HepG2 (cell line): Measurements from ENCODE around the gene SMARCA4. TPM values are rescaled to one million over a fixed set of nuclear protein-coding genes. Genes with fewer than 3 reads are reported as not detected.

ENCODE experiments used
- ATAC-seq: fragments of 200-7000 bp; cut with Tn5 transposase; 3 replicates; pipeline ENCODE4 v1.9.1; 2020; ENCODE audit warnings: mild to moderate bottlenecking, moderate library complexity
- BruUV-seq: library from RNA; stranded (reverse); fragments of 400-500 nt; replicated peaks from 2 replicates; lab custom pipeline; 2021; lab: Mats Ljungman, UMichigan
- CTCF ChIA-PET: fragments of 300-600 bp; formaldehyde crosslinking; extraction: SDS; loops from one replicate; lab custom pipeline; 2021; ENCODE audit warnings: low total read pairs, inconsistent platforms, low intra/inter-chr PET ratio; lab: Yijun Ruan, JAX
- POLR2A ChIA-PET: fragments of 350-600 bp; sonication (Branson Sonifier 250); formaldehyde crosslinking; loops from one replicate; lab custom pipeline; 2020; ENCODE audit warnings: antibody characterized with exemption, inconsistent platforms; lab: Yijun Ruan, JAX
- DNase-seq: peaks from one replicate; pipeline ENCODE4 v3.0.0-alpha.2; 2015; ENCODE audit warnings: low spot score
- FAIRE-seq: peaks from 3 replicates; lab custom pipeline; 2011; peaks lifted over from hg19 to GRCh38; lab: Jason Lieb, UNC
- H2AFZ ChIP-seq: one replicate; pipeline ENCODE4 v1.6.1; 2011; ENCODE audit warnings: low read length, inconsistent platforms
- H3K27ac ChIP-seq: fragments of 300-600 bp; 3 replicates; pipeline ENCODE4 v1.8.0; 2011; ENCODE audit warnings: mixed run types, mild to moderate bottlenecking, mixed read lengths, low read length, inconsistent platforms; ENCODE audit not compliant: insufficient read depth; ENCODE audit errors: extremely low read length
- H3K27me3 ChIP-seq, 2 experiments: fragments of 200-600 bp in 1 of 2; 2 replicates in 1 of 2; 3 replicates in 1 of 2; pipeline versions ENCODE4 v1.6.0 to v1.8.0; 2011; ENCODE audit warnings: low read length in 2 of 2, mild to moderate bottlenecking in 2 of 2, moderate library complexity in 2 of 2, inconsistent platforms in 1 of 2; ENCODE audit not compliant: insufficient read depth in 2 of 2, control insufficient read depth in 1 of 2
- H3K36me3 ChIP-seq, 2 experiments: fragments of 200-600 bp in 1 of 2; replicated peaks in 1 of 2; 2 replicates in 1 of 2; 3 replicates in 1 of 2; pipeline versions ENCODE4 v1.5.1 to v1.8.0; 2011; ENCODE audit warnings: low read length in 2 of 2, inconsistent platforms in 1 of 2; ENCODE audit not compliant: insufficient read depth in 2 of 2, control insufficient read depth in 1 of 2
- H3K4me1 ChIP-seq: 2 replicates; pipeline ENCODE4 v1.5.1; 2012; ENCODE audit warnings: low read length, inconsistent platforms; ENCODE audit not compliant: insufficient read depth
- H3K4me2 ChIP-seq: 2 replicates; pipeline ENCODE4 v1.6.0; 2011; ENCODE audit warnings: low read depth, low read length, inconsistent platforms
- H3K4me3 ChIP-seq, 3 experiments: fragments of 200-600 bp in 1 of 3; sonication (generic), shearing (Covaris generic) in 1 of 3; replicated peaks in 1 of 3; 2 replicates each; pipeline ENCODE4 v1.5.1; 2011 to 2016; ENCODE audit warnings: low read length in 3 of 3, inconsistent platforms in 2 of 3, low read depth in 2 of 3, mild to moderate bottlenecking in 2 of 3, control low read depth in 1 of 3, mixed read lengths in 1 of 3; ENCODE audit not compliant: insufficient read depth in 1 of 3
- H3K79me2 ChIP-seq: one replicate; pipeline ENCODE4 v1.6.1; 2011; ENCODE audit warnings: low read length, inconsistent platforms; ENCODE audit not compliant: insufficient read depth
- H3K9ac ChIP-seq: 2 replicates; pipeline ENCODE4 v1.6.0; 2011; ENCODE audit warnings: mild to moderate bottlenecking, low read depth, low read length, inconsistent platforms; ENCODE audit not compliant: insufficient read depth
- H3K9me3 ChIP-seq: 2 replicates; pipeline ENCODE4 v1.5.1; 2012; ENCODE audit warnings: mild to moderate bottlenecking, low read length
- H4K20me1 ChIP-seq: 2 replicates; pipeline ENCODE4 v1.6.0; 2011; ENCODE audit warnings: inconsistent platforms, mild to moderate bottlenecking, low read length, moderate library complexity; ENCODE audit not compliant: insufficient read depth
- BCL6 ChIP-seq: IDR thresholded peaks from 2 replicates; pipeline ENCODE4 v1.6.1; 2016; ENCODE audit warnings: missing genetic modification reagents, missing compliant biosample characterization
- CREB3 ChIP-seq: sonication (generic); formaldehyde crosslinking; IDR thresholded peaks from 2 replicates; pipeline ENCODE4 v1.5.0; 2020; ENCODE audit warnings: missing genetic modification reagents
- RBM22 ChIP-seq: fragments of 200-400 bp; formaldehyde crosslinking; optimal IDR thresholded peaks from 2 replicates; pipeline ENCODE3; 2017; ENCODE audit warnings: mild to moderate bottlenecking, low read length, moderate library complexity
- RELA ChIP-seq: sonication (generic); formaldehyde crosslinking; IDR thresholded peaks from 2 replicates; pipeline ENCODE4 v1.4.0; 2020; ENCODE audit warnings: missing genetic modification reagents
- ZNF784 ChIP-seq: sonication (generic); formaldehyde crosslinking; IDR thresholded peaks from 2 replicates; pipeline ENCODE4 v1.5.1; 2020; ENCODE audit warnings: missing genetic modification reagents, mild to moderate bottlenecking, borderline replicate concordance
- ZNF841 ChIP-seq: sonication (generic); formaldehyde crosslinking; IDR thresholded peaks from 2 replicates; pipeline ENCODE4 v1.8.1; 2023; ENCODE audit warnings: missing genetic modification reagents, borderline replicate concordance
- WGBS: methylation state at CpG from one replicate; pipeline ENCODE4 v1.1.6; 2017; ENCODE audit warnings: low lambda C conversion rate; 5-methylcytosine and 5-hydroxymethylcytosine counted together
- in situ Hi-C: cut with HindIII; loops from 2 replicates; pipeline ENCODE4 v1.10.0; 2017; ENCODE audit warnings: low pct_unique_long_range_greater_than_20kb; ENCODE audit not compliant: extremely low pct_ligation_motif_present
- intact Hi-C: fragments of 100-400 bp; cut with micrococcal nuclease; formaldehyde crosslinking; loops from one replicate; pipeline ENCODE4 v1.10.0; 2022; ENCODE audit not compliant: unreplicated experiment
- polyA plus RNA-seq, 8 experiments: library from polyadenylated mRNA; depleted of rRNA in 3 of 8; stranded (reverse) in 7 of 8; unstranded in 1 of 8; fragments of >200 nt; fragmentation: Illumina TruSeq in 4 of 8; extraction: Trizol in 4 of 8; gene quantifications; 2 replicates each; pipeline versions ENCODE4 v1.2.1 to v1.2.3, GENCODE V29; 2011 to 2016; ENCODE audit warnings: low read depth in 4 of 8, missing spikeins in 1 of 8, mixed read lengths in 1 of 8; ENCODE audit not compliant: insufficient read depth in 1 of 8
- total RNA-seq, 5 experiments: library from RNA; depleted of rRNA; stranded (reverse); fragments of >200 nt; fragmentation: Illumina TruSeq; extraction: Trizol; gene quantifications; 2 replicates each; pipeline ENCODE4 v1.2.3, GENCODE V29; 2016; ENCODE audit warnings: low read depth in 1 of 5
- TF ChIP-seq, protein P1 (sequence below): sonication (generic); formaldehyde crosslinking; IDR thresholded peaks from 2 replicates; pipeline ENCODE4 v1.4.0; 2020; ENCODE audit warnings: missing genetic modification reagents

Gene SMARCA4
- total and polyA plus RNA-seq, 2 of the 13 experiments (the other 11 are each of a cell fraction or from before 2014, with no cell fraction given), result 25.4 to 45.9 TPM

DNA sequence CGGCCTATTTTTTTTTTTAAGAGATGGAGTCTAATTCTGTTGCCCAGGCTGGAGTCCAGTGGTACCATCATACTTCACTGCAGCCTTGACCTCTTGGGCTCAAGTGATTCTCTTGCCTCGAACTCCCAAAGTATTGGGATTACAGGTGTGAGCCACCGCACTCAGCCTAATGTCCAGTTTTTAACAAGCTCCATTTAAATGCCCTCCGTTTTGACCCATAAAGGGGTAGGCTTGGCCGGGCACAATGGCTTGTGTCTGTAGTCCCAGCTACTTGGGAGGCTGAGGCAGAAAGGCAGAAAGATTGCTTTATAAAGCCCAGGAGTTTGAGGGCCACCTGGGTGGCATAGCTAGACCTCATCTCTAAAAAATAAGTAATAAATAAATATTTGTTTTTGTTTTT, 140.2 kb downstream of the SMARCA4 start:
- H3K79me2 ChIP-seq, result peaks cover 46% of the 10 kb centered on the region

DNA sequence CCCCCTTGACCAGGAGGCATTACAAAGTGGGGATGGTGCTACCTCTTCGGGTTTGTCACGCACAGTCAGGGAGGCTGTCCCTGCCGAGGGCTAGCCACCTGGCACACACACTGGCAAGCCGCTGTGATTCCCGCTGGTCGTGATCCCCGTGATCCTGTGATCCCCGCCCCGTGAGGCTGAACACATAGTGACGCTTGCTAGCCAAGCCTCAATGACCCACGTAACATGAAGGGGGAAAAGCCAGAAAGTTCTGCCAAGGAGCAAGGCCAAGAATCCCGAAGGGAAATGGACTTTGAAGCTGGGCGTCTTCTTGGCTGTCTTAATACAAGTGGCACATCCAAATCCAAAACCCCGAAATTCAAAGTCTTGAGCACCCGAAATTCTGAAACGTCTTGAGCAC, 142.1 kb downstream of the SMARCA4 start:
- CTCF ChIA-PET, result no interaction called here
- ATAC-seq (peak; percentile 5; the same call in 1 of the 3 replicates), DNase-seq (no peak), FAIRE-seq (no peak)
- Histone ChIP-seq H2AFZ (no peak overlapping the region), H4K20me1 (peaks cover 75% of the 10 kb centered on the region), H3K36me3 (peaks cover 36 to 72% of the 10 kb centered on the region in 2 experiments), H3K4me3 (no peak overlapping the region), H3K27me3 (no peaks in the 10 kb centered on the region; a peak in 1 of 5 replicates), H3K9ac (no peak overlapping the region), H3K79me2 (peaks cover 31% of the 10 kb centered on the region), H3K9me3 (no peaks in the 10 kb centered on the region), H3K4me2 (no peak overlapping the region), H3K4me1 (no peaks in the 10 kb centered on the region), H3K27ac (no peak overlapping the region)
- TSS peak; percentile 22 for BruUV-seq
- intact Hi-C loops (no loop called here), in situ Hi-C loops (no loop called here)
- POLR2A ChIA-PET, result no interaction called here
- WGBS, result 97% methylated on average over 7 of the region's 16 CpGs
- TF ChIP-seq RELA (CRISPR knock-in tag) (no peak), ZNF841 (no peak), BCL6 (CRISPR knock-in tag) (no peak), ZNF784 (no peak)
- TF ChIP-seq, protein P1, sequence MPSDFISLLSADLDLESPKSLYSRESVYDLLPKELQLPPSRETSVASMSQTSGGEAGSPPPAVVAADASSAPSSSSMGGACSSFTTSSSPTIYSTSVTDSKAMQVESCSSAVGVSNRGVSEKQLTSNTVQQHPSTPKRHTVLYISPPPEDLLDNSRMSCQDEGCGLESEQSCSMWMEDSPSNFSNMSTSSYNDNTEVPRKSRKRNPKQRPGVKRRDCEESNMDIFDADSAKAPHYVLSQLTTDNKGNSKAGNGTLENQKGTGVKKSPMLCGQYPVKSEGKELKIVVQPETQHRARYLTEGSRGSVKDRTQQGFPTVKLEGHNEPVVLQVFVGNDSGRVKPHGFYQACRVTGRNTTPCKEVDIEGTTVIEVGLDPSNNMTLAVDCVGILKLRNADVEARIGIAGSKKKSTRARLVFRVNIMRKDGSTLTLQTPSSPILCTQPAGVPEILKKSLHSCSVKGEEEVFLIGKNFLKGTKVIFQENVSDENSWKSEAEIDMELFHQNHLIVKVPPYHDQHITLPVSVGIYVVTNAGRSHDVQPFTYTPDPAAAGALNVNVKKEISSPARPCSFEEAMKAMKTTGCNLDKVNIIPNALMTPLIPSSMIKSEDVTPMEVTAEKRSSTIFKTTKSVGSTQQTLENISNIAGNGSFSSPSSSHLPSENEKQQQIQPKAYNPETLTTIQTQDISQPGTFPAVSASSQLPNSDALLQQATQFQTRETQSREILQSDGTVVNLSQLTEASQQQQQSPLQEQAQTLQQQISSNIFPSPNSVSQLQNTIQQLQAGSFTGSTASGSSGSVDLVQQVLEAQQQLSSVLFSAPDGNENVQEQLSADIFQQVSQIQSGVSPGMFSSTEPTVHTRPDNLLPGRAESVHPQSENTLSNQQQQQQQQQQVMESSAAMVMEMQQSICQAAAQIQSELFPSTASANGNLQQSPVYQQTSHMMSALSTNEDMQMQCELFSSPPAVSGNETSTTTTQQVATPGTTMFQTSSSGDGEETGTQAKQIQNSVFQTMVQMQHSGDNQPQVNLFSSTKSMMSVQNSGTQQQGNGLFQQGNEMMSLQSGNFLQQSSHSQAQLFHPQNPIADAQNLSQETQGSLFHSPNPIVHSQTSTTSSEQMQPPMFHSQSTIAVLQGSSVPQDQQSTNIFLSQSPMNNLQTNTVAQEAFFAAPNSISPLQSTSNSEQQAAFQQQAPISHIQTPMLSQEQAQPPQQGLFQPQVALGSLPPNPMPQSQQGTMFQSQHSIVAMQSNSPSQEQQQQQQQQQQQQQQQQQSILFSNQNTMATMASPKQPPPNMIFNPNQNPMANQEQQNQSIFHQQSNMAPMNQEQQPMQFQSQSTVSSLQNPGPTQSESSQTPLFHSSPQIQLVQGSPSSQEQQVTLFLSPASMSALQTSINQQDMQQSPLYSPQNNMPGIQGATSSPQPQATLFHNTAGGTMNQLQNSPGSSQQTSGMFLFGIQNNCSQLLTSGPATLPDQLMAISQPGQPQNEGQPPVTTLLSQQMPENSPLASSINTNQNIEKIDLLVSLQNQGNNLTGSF, result no peak

More for the DNA sequence above, 140.2 kb downstream of the SMARCA4 start:
- ATAC-seq (no peak), DNase-seq (no peak), FAIRE-seq (no peak)
- peak; percentile 68 for TF ChIP-seq RBM22
- no peak for TF ChIP-seq CREB3 (CRISPR knock-in tag)
- Histone ChIP-seq H3K9ac (no peak overlapping the region), H3K4me3 (no peak overlapping the region), H2AFZ (no peak overlapping the region), H3K4me1 (peaks cover 12% of the 10 kb centered on the region), H3K36me3 (peaks cover 32 to 70% of the 10 kb centered on the region in 2 experiments), H3K27ac (no peak overlapping the region), H3K4me2 (no peak overlapping the region), H3K27me3 (no peaks in the 10 kb centered on the region; a peak in 1 of 5 replicates), H4K20me1 (peaks cover 85% of the 10 kb centered on the region), H3K9me3 (no peaks in the 10 kb centered on the region)
- ChIA-PET POLR2A (no interaction called here), CTCF (no interaction called here)
- in situ Hi-C loops (no loop called here), intact Hi-C loops (no loop called here)
- WGBS, result 98% methylated on average over 5 of the region's 5 CpGs
- no TSS peak for BruUV-seq
